Neutrophil (primary cell): ENCODE measurements around the gene VGLL4.
"Not testable (repeated sequence)": the region's sequence is repeated elsewhere in the genome, so short reads cannot be mapped to it uniquely, and the experiment has no call there.

Experiments used
- H3K27ac ChIP-seq: fragments of 200-600 bp; sonication (generic); 2 replicates; pipeline ENCODE4 v1.5.1; 2016; ENCODE audit warnings: mild to moderate bottlenecking, moderate library complexity
- H3K27me3 ChIP-seq: fragments of 200-600 bp; sonication (generic); 2 replicates; pipeline ENCODE4 v1.6.0; 2016; ENCODE audit warnings: mild to moderate bottlenecking
- H3K36me3 ChIP-seq: fragments of 200-600 bp; sonication (generic); 2 replicates; pipeline ENCODE4 v1.5.1; 2017
- H3K4me1 ChIP-seq, 2 experiments: fragments of 200-600 bp in 1 of 2; sonication (generic) in 1 of 2; 1 replicate in 1 of 2; 2 replicates in 1 of 2; pipeline versions ENCODE4 v1.5.1 to v1.6.1; 2013 to 2016; ENCODE audit warnings: low read depth in 1 of 2, low read length in 1 of 2, mild to moderate bottlenecking in 1 of 2, moderate library complexity in 1 of 2; ENCODE audit not compliant: control insufficient read depth in 1 of 2, insufficient read depth in 1 of 2
- H3K4me3 ChIP-seq, 2 experiments: fragments of 200-600 bp in 1 of 2; sonication (generic) in 1 of 2; 1 replicate in 1 of 2; 2 replicates in 1 of 2; pipeline ENCODE4 v1.5.1; 2013 to 2016; ENCODE audit warnings: low read depth in 1 of 2, low read length in 1 of 2, mild to moderate bottlenecking in 1 of 2, moderate library complexity in 1 of 2
- H3K9me3 ChIP-seq: fragments of 200-600 bp; sonication (generic); 2 replicates; pipeline ENCODE4 v1.5.1; 2016
- TF ChIP-seq, protein P1 (sequence below): fragments of 200-600 bp; sonication (generic); IDR thresholded peaks from 2 replicates; pipeline ENCODE4 v1.5.1; 2016; ENCODE audit warnings: antibody characterized with exemption

Gene VGLL4

GRCh38 chr3:11534793-11535101 lies 109.0 kb downstream of the VGLL4 start:
- Histone ChIP-seq H3K4me1 (no peaks in the 10 kb centered on the region), H3K9me3 (no peaks in the 10 kb centered on the region), H3K4me3 (no peak overlapping the region), H3K27me3 (no peaks in the 10 kb centered on the region), H3K27ac (no peak overlapping the region), H3K36me3 (peaks cover 21% of the 10 kb centered on the region)
- TF ChIP-seq, protein P1, sequence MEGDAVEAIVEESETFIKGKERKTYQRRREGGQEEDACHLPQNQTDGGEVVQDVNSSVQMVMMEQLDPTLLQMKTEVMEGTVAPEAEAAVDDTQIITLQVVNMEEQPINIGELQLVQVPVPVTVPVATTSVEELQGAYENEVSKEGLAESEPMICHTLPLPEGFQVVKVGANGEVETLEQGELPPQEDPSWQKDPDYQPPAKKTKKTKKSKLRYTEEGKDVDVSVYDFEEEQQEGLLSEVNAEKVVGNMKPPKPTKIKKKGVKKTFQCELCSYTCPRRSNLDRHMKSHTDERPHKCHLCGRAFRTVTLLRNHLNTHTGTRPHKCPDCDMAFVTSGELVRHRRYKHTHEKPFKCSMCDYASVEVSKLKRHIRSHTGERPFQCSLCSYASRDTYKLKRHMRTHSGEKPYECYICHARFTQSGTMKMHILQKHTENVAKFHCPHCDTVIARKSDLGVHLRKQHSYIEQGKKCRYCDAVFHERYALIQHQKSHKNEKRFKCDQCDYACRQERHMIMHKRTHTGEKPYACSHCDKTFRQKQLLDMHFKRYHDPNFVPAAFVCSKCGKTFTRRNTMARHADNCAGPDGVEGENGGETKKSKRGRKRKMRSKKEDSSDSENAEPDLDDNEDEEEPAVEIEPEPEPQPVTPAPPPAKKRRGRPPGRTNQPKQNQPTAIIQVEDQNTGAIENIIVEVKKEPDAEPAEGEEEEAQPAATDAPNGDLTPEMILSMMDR: no peak

DNA sequence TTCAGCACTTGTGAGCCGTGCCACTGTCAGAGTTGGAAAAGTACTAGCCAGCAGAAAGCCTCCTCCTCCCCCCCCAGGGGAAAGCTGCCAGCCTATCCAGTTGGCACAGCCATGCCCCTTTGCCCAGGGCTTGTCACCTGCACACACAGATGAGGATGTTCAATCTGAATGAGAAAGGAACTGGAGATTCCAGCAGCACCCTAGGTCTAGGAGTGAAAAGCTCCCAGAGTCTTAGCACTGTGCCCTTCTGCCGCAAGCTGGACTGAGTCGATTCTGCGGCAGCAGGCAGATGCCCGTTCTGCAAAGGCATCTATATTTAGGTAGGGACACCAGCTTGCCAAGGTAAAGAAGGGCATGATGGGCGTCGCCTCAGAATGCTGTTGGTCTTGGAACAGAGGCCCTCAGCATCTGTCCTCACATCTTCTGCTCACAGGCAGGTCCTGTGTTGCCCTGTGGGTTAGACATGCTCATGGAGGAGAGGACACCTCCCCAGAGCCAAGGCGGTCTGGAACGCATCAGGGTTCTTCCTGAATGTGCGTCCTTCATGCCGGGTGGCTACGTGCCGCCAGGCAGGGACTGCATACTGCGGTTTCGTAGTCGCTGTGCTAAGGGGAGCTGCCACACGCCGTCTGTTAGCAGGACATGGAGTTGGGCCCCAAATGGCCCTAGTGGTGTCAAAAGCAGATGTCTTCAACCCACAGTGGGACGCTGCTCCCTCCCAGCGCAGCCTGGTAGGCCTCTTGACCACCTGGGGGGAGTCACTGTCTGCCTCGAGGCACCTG lies 109.5 kb downstream of the VGLL4 start:
- Histone ChIP-seq H3K27me3 (no peaks in the 10 kb centered on the region), H3K27ac (no peak overlapping the region), H3K36me3 (peaks cover 21% of the 10 kb centered on the region), H3K4me3 (no peak overlapping the region), H3K9me3 (no peaks in the 10 kb centered on the region), H3K4me1 (no peaks in the 10 kb centered on the region)
- TF ChIP-seq, protein P1: no peak

GRCh38 chr3:11532931-11533391 lies 110.8 kb downstream of the VGLL4 start:
- Histone ChIP-seq H3K4me1 (no peaks in the 10 kb centered on the region), H3K27me3 (no peaks in the 10 kb centered on the region), H3K36me3 (peaks cover 21% of the 10 kb centered on the region), H3K9me3 (no peaks in the 10 kb centered on the region), H3K4me3 (no peak overlapping the region), H3K27ac (no peak overlapping the region)
- TF ChIP-seq, protein P1: no peak

- Histone ChIP-seq H3K9me3 (no peaks in the 10 kb centered on the region), H3K27ac (no peak overlapping the region), H3K36me3 (peaks cover 21% of the 10 kb centered on the region), H3K4me1 (no peaks in the 10 kb centered on the region), H3K27me3 (no peaks in the 10 kb centered on the region), H3K4me3 (no peak overlapping the region)
- TF ChIP-seq, protein P1: no peak
Observed at GRCh38 chr3:11530153-11530721, 113.5 kb downstream of the VGLL4 start.

DNA sequence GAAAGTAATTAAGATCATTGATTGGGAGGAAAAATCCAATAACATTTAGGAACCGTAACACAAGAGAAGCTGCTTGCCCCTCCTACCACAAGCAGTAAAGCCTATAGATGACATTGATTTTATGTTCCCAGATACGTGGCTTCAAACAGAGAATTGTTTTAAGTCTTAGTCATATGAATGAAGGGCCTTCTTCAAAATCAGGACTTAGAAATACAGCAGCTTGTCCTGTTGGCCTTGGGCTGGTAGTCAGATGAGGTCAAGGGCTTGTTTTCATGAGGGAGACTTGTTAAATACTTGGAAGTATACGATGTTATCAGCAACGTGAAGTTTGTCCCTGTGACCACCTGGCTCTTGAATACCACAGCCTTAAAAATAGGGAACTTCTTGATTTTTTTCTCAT lies 114.4 kb downstream of the VGLL4 start:
- no peaks in the 10 kb centered on the region for H3K4me1 ChIP-seq
- H3K27me3 ChIP-seq: no peaks in the 10 kb centered on the region
- no peak overlapping the region for H3K4me3 ChIP-seq
- H3K36me3 ChIP-seq: peaks cover 17% of the 10 kb centered on the region
- TF ChIP-seq, protein P1: no peak
- H3K27ac ChIP-seq: no peak overlapping the region
- H3K9me3 ChIP-seq: no peaks in the 10 kb centered on the region

GRCh38 chr3:11526121-11526520 lies 117.6 kb downstream of the VGLL4 start:
- H3K4me1 ChIP-seq, H3K27ac ChIP-seq, H3K4me3 ChIP-seq, H3K9me3 ChIP-seq, H3K36me3 ChIP-seq, H3K27me3 ChIP-seq: not testable (repeated sequence)
